Non-pigmented ciliary epithelial cell (primary cell): ENCODE data around the gene STX18.
"Not testable (repeated sequence)": the region's sequence is repeated elsewhere in the genome, so short reads cannot be mapped to it uniquely, and the experiment has no call there.

Experiments
- DNase-seq: peaks from one replicate; pipeline ENCODE4 v3.0.0-alpha.2; 2010; ENCODE audit warnings: low read depth

STX18 gene

GRCh38 chr4:4437798-4438470 is 103.9 kb downstream of the STX18 start:
- DNase-seq: no peak

- DNase-seq: no peak
These were observed 105.5 kb downstream of the STX18 start for GRCh38 chr4:4436244-4436823.

- no peak for DNase-seq
These were observed 107.9 kb downstream of the STX18 start for GRCh38 chr4:4433941-4434340.

DNA sequence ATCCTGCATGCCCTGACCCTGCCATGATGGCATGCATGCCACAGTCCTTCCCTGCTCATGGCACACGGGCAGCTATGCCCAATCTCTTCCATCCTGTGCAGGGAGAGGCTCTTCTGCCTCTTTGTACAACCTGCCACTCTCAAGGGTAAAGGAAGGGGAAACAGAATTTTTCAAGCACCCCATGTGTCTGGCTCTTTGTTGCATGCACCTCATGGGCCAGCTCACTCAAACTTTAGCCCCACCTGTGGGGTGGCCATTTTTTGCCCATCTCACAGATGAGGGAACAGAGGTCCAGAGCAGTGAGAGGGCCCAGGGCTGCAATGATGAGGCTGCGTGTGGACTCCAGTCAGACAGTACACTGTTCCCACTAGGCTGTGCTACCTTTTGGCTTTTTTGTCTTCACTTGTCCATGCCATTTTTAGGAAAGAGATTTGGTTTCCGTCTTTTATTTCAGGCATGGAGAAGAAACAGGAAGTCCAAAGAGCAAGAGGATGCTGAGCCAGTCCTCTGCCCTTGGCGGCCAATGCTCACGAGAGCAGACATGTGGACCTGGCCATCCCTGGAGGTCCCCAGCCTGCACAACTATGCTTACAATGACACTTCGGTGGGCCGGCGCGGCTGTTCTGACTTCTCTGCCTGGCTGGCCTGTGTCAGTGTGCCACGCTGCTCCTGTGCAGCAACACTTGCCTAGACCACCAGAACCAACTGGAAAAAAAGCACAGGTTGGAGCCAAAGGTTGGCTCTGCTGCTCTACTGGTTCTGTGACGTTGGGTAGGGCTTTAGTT is 109.3 kb downstream of the STX18 start:
- DNase-seq: no peak

- DNase-seq: peak; percentile 61
These were observed 111.2 kb downstream of the STX18 start for GRCh38 chr4:4430492-4431195.

- DNase-seq: no peak
These were observed 112.6 kb downstream of the STX18 start for GRCh38 chr4:4428966-4429875.

DNA sequence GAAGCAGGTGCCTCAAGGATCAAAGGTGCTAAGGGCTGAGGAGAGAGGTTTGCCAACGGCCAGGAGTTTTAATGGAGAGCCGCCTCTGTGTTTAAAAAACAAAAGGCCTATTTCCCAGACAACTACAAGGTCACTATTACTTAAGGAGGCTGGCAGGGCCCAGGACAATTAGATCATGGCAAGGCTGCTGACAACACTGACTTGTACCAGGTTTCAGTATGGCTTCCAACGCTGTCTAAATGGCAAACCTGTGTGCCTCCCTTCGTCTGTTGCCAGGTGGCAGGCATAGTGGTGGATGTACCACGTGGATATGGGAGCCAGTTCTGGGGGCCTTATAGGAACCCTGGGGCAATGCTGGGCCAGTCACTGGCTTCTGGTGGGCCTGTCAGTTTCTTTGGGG is 114.0 kb downstream of the STX18 start:
- DNase-seq: no peak

GRCh38 chr4:4427121-4427870 is 114.6 kb downstream of the STX18 start:
- no peak for DNase-seq

GRCh38 chr4:4426511-4427120 is 115.2 kb downstream of the STX18 start:
- DNase-seq: no peak

DNA sequence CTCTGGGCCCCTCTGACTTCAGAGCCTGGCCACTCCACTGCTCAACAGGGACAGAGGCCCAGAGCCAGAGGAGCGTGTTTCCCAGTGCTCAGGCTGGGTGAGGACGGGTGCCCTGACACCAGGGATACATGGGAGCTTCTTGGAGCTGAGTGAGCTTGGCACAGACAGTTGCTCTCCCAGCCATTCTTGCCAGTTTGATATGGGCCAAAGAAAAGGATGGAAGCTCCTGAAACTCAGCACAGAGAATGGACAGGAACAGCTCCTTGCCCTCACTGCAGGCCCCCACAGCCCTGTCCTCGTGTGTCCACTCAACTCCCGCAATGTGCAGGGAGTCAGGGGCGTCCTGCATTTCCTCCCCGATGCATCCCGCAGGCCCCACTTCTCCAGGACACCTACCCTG is 116.2 kb downstream of the STX18 start:
- no peak for DNase-seq

DNA sequence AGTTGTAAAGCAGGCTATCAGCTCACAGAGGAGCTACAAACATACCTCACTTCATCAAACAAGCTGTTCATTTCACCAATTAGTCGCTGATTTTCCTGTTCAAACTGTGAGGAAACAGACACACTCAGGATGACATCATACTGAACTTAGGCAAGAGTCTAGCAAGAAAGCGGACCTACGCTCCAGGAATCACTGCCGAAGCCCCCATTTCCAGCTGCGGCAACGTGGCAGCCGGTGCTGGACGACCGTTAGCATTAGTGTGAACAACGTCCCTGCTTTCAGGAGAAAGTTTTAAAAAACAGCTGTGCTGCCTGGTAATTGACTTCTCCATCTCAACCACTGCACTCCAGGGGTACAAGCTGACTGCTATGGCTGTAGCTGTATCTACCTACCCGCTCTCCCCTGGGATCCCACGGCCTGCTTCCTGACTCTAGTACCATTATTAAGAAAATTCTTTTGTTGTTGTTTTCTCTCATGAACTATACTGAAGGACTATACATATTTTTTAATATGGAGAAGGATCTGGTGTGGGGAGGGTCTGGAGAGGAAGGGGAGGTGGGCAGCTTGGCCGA is 116.6 kb downstream of the STX18 start:
- DNase-seq: no peak

DNA sequence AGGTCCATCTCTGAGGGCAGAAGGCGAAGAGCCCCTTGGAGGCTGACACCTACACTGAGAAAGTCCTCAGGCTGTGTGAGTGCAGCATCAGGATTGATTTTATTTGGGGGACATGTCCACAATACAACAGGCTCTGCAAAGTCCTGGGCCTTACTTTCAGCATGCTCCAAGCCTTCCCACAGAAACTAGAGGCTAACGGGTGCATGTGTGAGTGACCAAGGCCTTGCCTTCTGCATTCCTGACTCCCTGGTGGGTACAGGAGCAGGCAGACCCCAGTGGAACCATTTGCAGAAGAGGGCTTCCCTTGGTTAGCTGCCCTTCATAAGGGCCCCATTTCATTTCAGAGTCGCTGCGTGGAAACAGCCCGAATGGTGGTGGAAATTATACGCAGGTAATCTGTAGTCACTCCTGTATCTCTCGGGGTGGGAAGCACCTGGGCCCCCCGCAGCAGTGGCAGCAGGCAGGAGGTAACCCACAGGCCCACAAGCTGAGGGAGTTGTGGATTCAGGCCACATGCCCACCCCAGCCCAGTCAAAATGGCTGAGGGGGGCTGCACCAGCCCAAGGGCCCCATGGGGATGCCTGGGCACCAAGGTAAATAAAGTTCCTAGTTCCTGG is 117.2 kb downstream of the STX18 start:
- DNase-seq: no peak

GRCh38 chr4:4423706-4424498 is 117.9 kb downstream of the STX18 start:
- DNase-seq: no peak

DNA sequence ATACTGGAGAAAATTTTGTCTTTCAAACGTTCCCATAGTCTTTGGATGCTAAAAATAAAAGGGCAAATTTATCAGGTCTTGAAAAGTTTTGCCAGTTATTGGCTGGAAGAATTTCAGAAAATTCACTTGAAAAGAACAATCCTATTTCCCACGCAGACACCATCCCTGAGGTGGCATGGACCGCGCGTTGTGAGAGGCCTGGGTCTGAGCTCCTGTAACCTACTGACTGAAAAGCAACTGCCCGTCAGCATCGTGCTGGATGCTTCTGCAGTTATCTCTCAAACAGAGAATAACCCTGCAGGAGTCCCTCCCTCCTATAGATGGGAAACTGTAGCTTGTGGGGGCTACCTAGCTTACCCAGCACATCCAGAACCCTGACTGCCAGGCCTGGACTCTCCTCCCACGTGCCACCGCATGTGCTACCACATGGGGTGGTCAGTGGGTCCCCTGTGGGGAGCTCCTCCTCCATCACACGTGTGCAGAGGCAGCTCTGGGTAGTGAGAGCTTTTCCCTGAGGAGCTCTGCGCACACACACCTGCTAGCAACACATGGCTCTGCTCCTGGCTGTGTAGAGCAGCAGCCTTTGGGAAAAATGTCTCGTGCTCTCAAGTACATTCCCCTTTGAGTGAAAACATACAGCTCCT is 118.9 kb downstream of the STX18 start:
- no peak for DNase-seq

GRCh38 chr4:4422117-4422516 is 119.7 kb downstream of the STX18 start:
- not testable (repeated sequence) for DNase-seq

DNA sequence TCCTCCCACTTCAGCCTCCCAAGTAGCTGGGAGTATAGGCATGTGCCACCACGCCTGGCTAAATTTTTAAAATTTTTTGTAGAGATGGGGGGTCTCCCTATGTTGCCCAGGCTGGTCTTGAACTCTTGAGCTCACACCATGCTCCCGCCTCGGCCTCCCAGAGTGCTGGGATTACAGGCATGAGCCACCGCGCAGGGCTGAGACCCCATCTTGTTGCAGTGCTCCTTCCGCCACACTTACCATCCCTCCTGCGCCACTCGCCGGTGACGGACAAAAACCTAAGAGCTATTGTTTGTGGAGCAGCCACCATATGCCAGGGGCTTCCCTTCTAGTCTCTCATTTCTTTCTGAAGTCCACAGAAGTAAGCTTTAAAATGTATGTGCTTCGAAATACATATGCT is 120.5 kb downstream of the STX18 start:
- no peak for DNase-seq

GRCh38 chr4:4420421-4420820 is 121.4 kb downstream of the STX18 start:
- no peak for DNase-seq

DNA sequence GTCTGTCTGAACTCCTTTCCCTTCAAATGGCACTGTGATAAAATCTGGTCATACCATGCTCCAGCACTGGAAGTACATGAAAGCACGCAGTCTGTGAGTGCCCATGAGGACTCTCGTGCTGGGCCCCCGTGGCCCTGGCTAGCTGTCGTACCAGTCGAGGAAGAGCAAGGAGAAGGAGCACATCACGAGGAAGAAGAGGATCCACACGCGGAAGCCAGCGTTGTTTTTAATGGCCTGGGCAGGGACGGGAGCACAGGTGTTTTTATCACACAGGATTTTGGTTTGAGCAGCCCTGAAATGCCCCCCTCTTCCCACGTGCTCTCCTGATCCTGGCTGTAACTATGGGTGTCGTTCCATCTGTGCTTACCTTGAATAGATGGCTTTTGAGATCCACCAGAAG is 122.0 kb downstream of the STX18 start:
- DNase-seq: no peak
